ENCODE data around the gene NMD3. TPM values are rescaled to one million over a fixed set of nuclear protein-coding genes. Genes with fewer than 3 reads are reported as not detected.

The NMD3 gene
- total and polyA plus RNA-seq, 2 experiments from 2014 or later, result 27.8 to 52.5 TPM

DNA sequence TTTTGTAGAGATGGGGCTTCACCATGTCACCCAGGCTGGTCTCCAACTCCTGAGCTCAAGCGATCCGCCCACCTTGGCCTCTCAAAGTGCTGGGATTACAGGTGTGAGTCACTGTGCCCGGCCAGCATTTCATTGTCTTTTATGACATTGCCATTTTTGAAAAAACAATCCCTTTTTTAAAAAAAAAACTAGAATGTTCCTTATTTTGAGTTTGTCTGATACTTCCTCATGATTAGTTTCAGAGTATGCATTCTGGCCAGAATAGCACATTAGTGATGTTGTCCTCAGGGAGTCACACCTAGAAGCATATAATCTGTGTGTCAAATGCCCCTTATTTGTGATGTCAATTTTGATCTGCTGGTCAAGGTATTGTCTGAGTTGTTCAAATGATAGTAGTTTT, 21.2 kb upstream of the NMD3 start:
- no peaks in the 10 kb centered on the region for H3K36me3 ChIP-seq (replicated peaks; ENCODE audit: insufficient read depth, low read depth)
- TF ChIP-seq EZH2phosphoT487 (IDR thresholded peaks at IDR 0.05; ENCODE audit: low read depth, severe bottlenecking, unreplicated experiment) (no peak), EZH2 (IDR thresholded peaks at IDR 0.05; ENCODE audit: borderline replicate concordance) (no peak)
- TF ChIP-seq, protein P1, sequence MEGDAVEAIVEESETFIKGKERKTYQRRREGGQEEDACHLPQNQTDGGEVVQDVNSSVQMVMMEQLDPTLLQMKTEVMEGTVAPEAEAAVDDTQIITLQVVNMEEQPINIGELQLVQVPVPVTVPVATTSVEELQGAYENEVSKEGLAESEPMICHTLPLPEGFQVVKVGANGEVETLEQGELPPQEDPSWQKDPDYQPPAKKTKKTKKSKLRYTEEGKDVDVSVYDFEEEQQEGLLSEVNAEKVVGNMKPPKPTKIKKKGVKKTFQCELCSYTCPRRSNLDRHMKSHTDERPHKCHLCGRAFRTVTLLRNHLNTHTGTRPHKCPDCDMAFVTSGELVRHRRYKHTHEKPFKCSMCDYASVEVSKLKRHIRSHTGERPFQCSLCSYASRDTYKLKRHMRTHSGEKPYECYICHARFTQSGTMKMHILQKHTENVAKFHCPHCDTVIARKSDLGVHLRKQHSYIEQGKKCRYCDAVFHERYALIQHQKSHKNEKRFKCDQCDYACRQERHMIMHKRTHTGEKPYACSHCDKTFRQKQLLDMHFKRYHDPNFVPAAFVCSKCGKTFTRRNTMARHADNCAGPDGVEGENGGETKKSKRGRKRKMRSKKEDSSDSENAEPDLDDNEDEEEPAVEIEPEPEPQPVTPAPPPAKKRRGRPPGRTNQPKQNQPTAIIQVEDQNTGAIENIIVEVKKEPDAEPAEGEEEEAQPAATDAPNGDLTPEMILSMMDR (IDR thresholded peaks at IDR 0.05; ENCODE audit: poor library complexity), result no peak
- 86% methylated on average over 3 of the region's 3 CpGs for WGBS (ENCODE audit: low lambda C conversion rate, missing lambda C conversion rate)
- no peak overlapping the region for H3K27ac ChIP-seq
- no peaks in the 10 kb centered on the region for H4K20me1 ChIP-seq (ENCODE audit: insufficient read depth, poor library complexity, severe bottlenecking)
- H3K4me1 ChIP-seq (ENCODE audit: insufficient read depth), result no peaks in the 10 kb centered on the region
- DNase-seq (ENCODE audit: low spot score), result no peak
- H2AFZ ChIP-seq, result no peak overlapping the region
- H3K79me2 ChIP-seq, result no peaks in the 10 kb centered on the region
- no peaks in the 10 kb centered on the region for H3K9me3 ChIP-seq (ENCODE audit: low read depth)
- H3K4me2 ChIP-seq, result no peak overlapping the region
- H3K4me3 ChIP-seq, result no peak overlapping the region
- H3K9me2 ChIP-seq (replicated peaks; ENCODE audit: insufficient read depth), result no peaks in the 10 kb centered on the region
- H3K27me3 ChIP-seq, result no peaks in the 10 kb centered on the region

DNA sequence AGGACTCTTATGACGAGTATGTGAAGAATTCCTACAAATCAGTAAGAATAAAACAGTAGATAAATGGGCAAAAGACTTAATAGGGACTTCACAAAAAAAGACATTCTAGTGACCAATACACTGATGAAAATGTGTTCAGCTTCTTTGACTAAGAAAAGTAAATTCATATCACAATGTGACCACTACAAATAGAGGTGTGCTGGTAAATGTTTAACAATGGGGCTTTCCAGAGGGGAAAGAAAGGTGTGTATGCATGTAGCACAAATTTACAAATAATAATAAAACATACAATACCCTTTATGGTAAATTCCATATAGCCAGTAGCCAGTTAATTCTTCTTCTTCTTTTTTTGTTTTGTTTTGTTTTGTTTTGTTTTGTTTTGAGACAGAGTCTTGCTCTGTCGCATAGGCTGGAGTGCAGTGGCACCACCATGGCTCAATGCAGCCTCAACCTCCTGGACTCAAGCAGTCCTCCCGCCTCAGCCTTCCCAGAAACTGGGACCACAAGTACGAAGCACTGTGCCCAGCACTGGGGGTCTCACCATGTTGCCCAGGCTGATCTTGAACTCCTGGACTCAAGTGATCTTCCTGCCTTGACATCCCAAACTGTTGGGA, 17.5 kb upstream of the NMD3 start:
- Histone ChIP-seq H2AFZ (no peak overlapping the region), H3K9me2 (replicated peaks; ENCODE audit: insufficient read depth) (no peaks in the 10 kb centered on the region), H3K27me3 (no peaks in the 10 kb centered on the region), H4K20me1 (ENCODE audit: insufficient read depth, poor library complexity, severe bottlenecking) (no peaks in the 10 kb centered on the region), H3K9me3 (ENCODE audit: low read depth) (no peaks in the 10 kb centered on the region), H3K36me3 (replicated peaks; ENCODE audit: insufficient read depth, low read depth) (no peaks in the 10 kb centered on the region), H3K4me2 (no peak overlapping the region), H3K27ac (no peak overlapping the region), H3K4me1 (ENCODE audit: insufficient read depth) (no peaks in the 10 kb centered on the region), H3K79me2 (no peaks in the 10 kb centered on the region), H3K4me3 (no peak overlapping the region)
- WGBS (ENCODE audit: low lambda C conversion rate, missing lambda C conversion rate), result 96% methylated on average over 4 of the region's 4 CpGs
- no peak for DNase-seq (ENCODE audit: low spot score)
- TF ChIP-seq EZH2 (IDR thresholded peaks at IDR 0.05; ENCODE audit: borderline replicate concordance) (no peak), EZH2phosphoT487 (IDR thresholded peaks at IDR 0.05; ENCODE audit: low read depth, severe bottlenecking, unreplicated experiment) (no peak)
- TF ChIP-seq, protein P1 (IDR thresholded peaks at IDR 0.05; ENCODE audit: poor library complexity), result no peak

DNA sequence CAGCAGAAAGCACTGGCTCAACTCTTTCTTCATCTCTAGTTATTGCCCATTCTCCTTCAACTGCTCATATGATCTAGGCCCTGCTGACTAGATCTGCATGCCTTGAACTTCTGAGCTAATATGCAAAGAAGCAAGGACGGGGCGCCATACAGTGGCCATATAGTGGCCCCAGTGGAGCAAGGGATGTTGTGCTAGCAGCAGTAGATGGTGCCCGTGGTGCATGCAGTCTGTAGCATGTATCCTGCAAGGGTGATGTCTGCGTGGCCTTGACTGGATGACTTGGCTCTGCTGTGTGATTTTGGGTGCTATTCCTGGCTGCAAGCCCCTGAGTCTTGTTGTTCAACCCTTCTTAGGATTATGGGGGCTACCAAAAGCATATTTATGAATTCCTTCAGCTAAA, 12.2 kb upstream of the NMD3 start:
- no peaks in the 10 kb centered on the region for H3K27me3 ChIP-seq
- H4K20me1 ChIP-seq (ENCODE audit: insufficient read depth, poor library complexity, severe bottlenecking), result no peaks in the 10 kb centered on the region
- H3K9me2 ChIP-seq (replicated peaks; ENCODE audit: insufficient read depth), result no peaks in the 10 kb centered on the region
- no peak overlapping the region for H3K4me3 ChIP-seq
- H2AFZ ChIP-seq, result no peak overlapping the region
- H3K36me3 ChIP-seq (replicated peaks; ENCODE audit: insufficient read depth, low read depth), result no peaks in the 10 kb centered on the region
- no peaks in the 10 kb centered on the region for H3K79me2 ChIP-seq
- TF ChIP-seq EZH2 (IDR thresholded peaks at IDR 0.05; ENCODE audit: borderline replicate concordance) (no peak), EZH2phosphoT487 (IDR thresholded peaks at IDR 0.05; ENCODE audit: low read depth, severe bottlenecking, unreplicated experiment) (no peak)
- TF ChIP-seq, protein P1 (IDR thresholded peaks at IDR 0.05; ENCODE audit: poor library complexity), result no peak
- DNase-seq (ENCODE audit: low spot score), result no peak
- no peaks in the 10 kb centered on the region for H3K4me1 ChIP-seq (ENCODE audit: insufficient read depth)
- H3K9me3 ChIP-seq (ENCODE audit: low read depth), result no peaks in the 10 kb centered on the region
- WGBS (ENCODE audit: low lambda C conversion rate, missing lambda C conversion rate), result 86% methylated on average over 4 of the region's 4 CpGs
- H3K27ac ChIP-seq, result no peak overlapping the region
- no peak overlapping the region for H3K4me2 ChIP-seq

Data from hepatocyte (in vitro differentiated cells).